Activated naive CD4-positive, alpha-beta T cell treated with anti-CD3 and anti-CD28 coated beads, Interleukin-2, amount 50 U/mL, for 24 hours (primary cell): ENCODE measurements around the gene CENPX.

Experiments used
- H3K27ac Mint-ChIP-seq: one replicate; pipeline ENCODE4 v1.8.0; 2021; ENCODE audit warnings: mild to moderate bottlenecking, mixed read lengths
- H3K27me3 Mint-ChIP-seq: one replicate; pipeline ENCODE4 v1.8.0; 2021; ENCODE audit warnings: mixed read lengths
- H3K36me3 Mint-ChIP-seq: one replicate; pipeline ENCODE4 v1.8.0; 2021; ENCODE audit warnings: mixed read lengths
- H3K4me1 Mint-ChIP-seq: one replicate; pipeline ENCODE4 v1.8.0; 2021; ENCODE audit warnings: mixed read lengths
- H3K4me3 Mint-ChIP-seq: one replicate; pipeline ENCODE4 v1.8.0; 2021; ENCODE audit warnings: mild to moderate bottlenecking, mixed read lengths
- H3K9me3 Mint-ChIP-seq: one replicate; pipeline ENCODE4 v1.8.0; 2021; ENCODE audit warnings: mixed read lengths

The CENPX gene

DNA sequence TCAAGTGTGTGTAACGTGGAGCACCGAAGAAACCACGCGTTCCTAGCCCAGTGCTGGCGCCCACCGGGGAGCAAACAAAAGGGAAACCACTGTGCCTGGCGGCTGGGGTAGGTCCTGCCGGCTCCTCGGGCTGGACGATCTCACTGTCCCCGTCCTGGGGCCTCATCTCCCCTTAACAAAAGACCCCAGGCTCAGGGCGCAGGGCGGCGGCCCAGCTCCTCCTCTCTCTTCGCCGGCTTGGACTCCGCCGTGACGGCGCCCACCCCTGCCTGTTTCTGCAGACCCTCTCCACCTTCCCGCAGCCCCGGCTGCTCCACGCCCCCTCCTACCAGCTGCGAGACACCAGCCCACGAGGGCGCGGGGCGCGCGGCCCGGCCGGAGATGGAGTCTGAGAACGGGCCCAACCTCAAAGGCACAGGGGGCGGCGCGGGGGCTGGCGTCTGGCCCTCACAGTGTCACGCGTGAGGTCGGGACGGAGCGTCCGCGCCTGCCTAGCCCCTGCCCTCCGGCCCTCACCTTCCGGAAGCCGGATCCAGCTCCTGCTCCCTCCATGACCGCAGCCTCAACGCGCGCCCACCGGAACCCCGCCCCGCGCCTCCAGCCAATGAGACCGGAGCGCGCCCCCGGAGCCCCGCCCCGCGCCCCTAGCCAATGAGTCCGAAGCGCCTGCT lies at the start of gene CENPX:
CENPX (minus strand) TSS at position 569 of the 671 bp plus-strand sequence; CDS start at position 552, 17 bp downstream.
- no peaks in the 10 kb centered on the region for H3K9me3 Mint-ChIP-seq
- H3K27me3 Mint-ChIP-seq, result no peaks in the 10 kb centered on the region
- H3K36me3 Mint-ChIP-seq, result no peaks in the 10 kb centered on the region
- peak within 1 kb of the TSS; percentile 68 for H3K27ac Mint-ChIP-seq
- peak within 1 kb of the TSS; percentile 88 for H3K4me3 Mint-ChIP-seq
- H3K4me1 Mint-ChIP-seq, result peaks cover 13% of the 10 kb centered on the region

DNA sequence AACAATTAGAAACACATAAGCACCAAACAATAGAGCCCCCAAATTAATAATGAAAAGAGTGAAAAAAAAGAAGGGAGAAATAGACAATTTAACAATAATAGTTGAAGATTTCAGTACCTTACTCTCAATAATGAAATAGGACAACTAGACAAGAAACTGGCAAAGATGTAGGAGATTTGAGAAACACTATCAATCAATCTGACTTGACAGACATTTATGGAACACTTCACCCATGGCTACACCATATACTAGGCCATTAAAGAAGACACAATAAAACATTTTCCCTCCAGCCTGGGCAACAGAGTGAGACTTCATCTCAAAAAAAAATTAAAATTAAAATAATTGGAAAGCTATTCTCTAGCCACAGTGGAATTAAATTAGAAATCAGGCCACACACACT lies 47.9 kb upstream of the CENPX start:
- H3K4me3 Mint-ChIP-seq, result no peak overlapping the region
- no peaks in the 10 kb centered on the region for H3K36me3 Mint-ChIP-seq
- H3K27ac Mint-ChIP-seq, result no peak overlapping the region
- H3K27me3 Mint-ChIP-seq, result no peaks in the 10 kb centered on the region
- H3K9me3 Mint-ChIP-seq, result no peaks in the 10 kb centered on the region
- H3K4me1 Mint-ChIP-seq, result peaks cover 5% of the 10 kb centered on the region

DNA sequence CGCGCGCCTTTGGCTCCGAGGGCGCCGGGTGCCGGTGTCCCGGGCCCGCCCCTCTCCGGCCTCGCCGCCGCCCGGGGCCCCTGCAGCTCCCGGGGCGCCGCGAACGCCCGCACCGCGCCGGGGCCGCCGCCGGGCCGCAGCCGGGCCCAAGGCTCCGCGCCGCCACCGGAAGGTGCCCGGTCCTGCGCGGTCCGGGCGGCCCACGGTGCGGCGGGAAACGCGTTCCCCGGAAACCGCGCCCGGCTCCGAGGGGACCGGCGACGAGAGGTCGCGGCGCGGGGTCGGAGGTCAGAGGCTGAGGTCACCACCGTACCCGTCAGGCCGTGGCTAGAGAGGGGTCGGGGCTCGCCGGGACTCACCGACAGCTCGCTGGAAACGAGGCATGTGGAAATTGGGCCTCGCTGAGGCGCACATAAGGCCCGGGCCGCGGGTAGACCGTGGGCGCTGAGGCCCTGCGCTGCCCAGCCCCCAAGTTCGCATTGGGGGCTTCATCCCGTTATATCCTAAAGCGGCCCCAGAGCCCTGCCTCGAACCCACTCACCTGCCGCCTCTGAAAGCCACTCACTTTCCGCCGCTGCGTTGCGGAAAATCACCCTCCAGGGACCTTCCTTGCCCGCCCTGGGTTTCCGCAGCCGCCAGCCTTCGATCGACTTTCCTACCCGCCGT lies 43.1 kb upstream of the CENPX start, which contains the start of gene DUS1L:
DUS1L (minus strand) TSS at position 167 of the 666 bp plus-strand sequence. CDS start 745 bp downstream, outside the sequence.
- peaks cover 5% of the 10 kb centered on the region for H3K4me1 Mint-ChIP-seq
- H3K27ac Mint-ChIP-seq, result peak within 1 kb of the TSS; percentile 86
- H3K9me3 Mint-ChIP-seq, result no peaks in the 10 kb centered on the region
- peak within 1 kb of the TSS; percentile 83 for H3K4me3 Mint-ChIP-seq
- H3K36me3 Mint-ChIP-seq, result no peaks in the 10 kb centered on the region
- no peaks in the 10 kb centered on the region for H3K27me3 Mint-ChIP-seq

DNA sequence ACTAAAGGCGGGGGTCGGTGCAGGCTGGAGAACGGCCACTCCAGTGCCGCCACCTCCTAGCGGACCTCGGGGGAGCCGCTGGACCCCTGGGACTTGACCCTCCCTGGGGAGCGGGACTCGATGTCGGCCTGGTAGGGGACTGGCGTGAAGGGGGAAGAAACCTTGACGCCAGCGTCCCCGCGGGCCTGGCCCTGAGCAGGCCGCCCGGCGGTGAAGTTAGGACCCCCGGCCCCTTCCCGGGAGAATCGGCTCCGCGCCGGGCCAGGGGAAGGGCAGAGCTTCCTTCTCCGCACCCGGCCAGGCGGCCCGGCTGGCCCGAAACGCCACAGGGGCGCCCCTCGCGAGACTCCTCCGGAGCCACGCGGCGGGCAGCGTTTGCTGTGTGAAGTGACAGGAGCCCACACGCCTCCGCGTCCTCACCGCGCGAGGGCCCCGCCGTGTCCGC lies 42.5 kb upstream of the CENPX start:
- H3K9me3 Mint-ChIP-seq, result no peaks in the 10 kb centered on the region
- no peak overlapping the region for H3K27ac Mint-ChIP-seq
- no peaks in the 10 kb centered on the region for H3K27me3 Mint-ChIP-seq
- peaks cover 7% of the 10 kb centered on the region for H3K4me1 Mint-ChIP-seq
- peak overlapping the region; percentile 74 for H3K4me3 Mint-ChIP-seq
- H3K36me3 Mint-ChIP-seq, result no peaks in the 10 kb centered on the region

DNA sequence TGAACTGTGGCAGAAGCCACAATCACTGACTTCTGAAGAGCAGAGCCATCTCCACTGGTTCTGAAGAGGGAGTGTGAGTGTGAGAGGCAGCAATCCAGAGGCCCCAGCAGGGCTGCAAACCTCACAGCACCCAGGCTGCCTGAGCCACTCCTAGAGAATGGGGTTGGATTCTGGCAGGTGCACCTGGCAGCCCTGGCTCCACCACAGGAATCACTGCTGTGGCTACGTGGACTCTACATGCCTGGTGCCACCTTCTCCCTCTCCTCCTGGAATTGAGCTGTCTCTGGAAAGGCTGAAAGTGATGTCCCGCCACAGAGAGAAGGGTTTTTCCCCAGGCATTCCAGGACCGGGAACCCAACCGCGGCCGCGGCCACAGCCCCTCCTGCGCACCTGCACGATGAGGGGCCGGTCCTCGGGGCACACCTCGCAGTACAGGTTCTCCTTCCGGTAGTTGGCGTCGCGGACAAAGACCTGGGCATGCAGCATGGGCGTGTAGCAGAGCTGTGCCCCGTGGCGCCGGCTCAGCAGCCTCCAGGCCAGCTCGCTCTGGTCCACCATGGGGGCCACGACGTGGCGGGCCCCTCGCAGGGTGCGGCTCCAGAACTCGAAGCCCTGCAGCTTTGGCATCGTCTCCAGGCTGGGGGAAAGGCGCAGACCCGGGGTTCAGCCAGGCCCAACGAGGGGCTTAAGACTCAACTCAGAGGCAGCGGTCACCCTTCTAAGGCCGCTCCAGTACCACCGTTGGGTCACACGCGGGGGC lies 41.9 kb upstream of the CENPX start:
- H3K27me3 Mint-ChIP-seq, result no peaks in the 10 kb centered on the region
- H3K9me3 Mint-ChIP-seq, result no peaks in the 10 kb centered on the region
- peaks cover 9% of the 10 kb centered on the region for H3K4me1 Mint-ChIP-seq
- H3K36me3 Mint-ChIP-seq, result no peaks in the 10 kb centered on the region
- H3K4me3 Mint-ChIP-seq, result peak overlapping the region; percentile 74
- H3K27ac Mint-ChIP-seq, result peak overlapping the region; percentile 51

DNA sequence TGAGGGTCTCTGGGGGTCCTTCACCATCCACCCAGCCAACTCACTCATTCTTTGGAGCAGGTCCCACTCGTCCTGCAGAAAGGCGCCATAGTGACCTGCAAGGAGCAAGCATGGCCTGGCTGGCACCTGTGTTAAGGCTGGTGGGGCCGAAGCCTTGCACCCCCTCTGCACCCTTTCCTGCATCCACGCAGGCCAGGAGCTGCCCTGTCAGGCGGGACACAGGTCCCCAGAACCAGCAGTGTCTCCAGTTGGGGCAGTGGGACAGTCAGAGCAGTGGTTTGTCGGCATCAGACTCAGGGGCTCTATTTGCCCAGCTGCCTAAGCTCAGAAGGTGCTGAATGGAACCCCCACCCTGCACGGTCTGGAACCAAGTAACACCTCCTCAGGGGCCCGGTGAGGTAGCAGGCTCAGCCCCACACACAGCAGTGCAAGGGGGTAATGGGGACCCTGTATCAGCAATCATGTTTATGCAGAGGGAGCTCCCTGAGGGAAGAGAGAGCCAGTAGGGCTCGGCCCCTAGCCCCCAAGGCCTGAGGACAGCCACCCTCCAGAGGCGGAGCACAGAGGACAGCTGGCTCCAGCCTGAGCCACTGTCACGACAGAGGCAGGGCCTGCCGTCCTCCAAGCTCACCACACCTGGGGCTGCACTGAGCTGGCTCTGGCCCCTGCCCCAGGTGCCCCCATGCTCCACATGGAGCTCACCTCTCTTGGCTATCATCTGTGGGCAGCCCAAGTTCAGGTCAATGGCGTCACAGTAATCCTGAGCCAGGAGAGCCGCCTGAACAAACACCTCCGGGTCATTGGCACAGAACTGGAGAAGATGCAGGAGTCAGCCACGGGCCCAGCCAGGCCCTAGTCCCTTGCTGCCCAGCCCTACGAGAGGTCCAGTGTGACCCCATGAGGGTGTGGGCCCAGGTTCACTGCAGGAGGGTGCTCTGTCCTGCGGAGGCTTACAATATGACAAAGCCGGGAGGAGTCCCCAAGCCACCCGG lies 41.0 kb upstream of the CENPX start:
- H3K36me3 Mint-ChIP-seq, result no peaks in the 10 kb centered on the region
- H3K27me3 Mint-ChIP-seq, result no peaks in the 10 kb centered on the region
- peak overlapping the region; percentile 51 for H3K27ac Mint-ChIP-seq
- H3K4me3 Mint-ChIP-seq, result peak overlapping the region; percentile 74
- H3K9me3 Mint-ChIP-seq, result no peaks in the 10 kb centered on the region
- peaks cover 9% of the 10 kb centered on the region for H3K4me1 Mint-ChIP-seq

DNA sequence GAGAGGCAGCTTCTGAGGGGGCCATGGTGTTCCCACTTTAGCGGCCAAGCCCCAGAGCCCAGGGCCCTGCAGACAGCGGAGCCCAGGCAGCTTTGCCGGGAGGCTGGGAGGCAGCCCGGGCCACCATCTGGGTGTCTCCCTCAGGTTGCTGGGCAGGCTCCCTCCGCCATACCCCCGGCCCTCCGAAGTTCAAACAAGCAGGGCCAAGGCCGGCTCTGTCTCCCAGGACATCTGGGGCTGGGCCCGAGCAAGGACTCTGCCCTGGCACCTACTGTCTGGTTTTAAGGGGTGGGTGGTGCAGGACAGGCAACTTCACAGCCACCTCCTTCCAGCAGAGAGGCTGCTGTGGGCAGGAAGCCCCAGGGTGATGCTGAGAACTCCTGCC lies 40.3 kb upstream of the CENPX start:
- H3K27me3 Mint-ChIP-seq, result no peaks in the 10 kb centered on the region
- peaks cover 9% of the 10 kb centered on the region for H3K4me1 Mint-ChIP-seq
- no peaks in the 10 kb centered on the region for H3K9me3 Mint-ChIP-seq
- H3K4me3 Mint-ChIP-seq, result no peak overlapping the region
- no peaks in the 10 kb centered on the region for H3K36me3 Mint-ChIP-seq
- no peak overlapping the region for H3K27ac Mint-ChIP-seq

DNA sequence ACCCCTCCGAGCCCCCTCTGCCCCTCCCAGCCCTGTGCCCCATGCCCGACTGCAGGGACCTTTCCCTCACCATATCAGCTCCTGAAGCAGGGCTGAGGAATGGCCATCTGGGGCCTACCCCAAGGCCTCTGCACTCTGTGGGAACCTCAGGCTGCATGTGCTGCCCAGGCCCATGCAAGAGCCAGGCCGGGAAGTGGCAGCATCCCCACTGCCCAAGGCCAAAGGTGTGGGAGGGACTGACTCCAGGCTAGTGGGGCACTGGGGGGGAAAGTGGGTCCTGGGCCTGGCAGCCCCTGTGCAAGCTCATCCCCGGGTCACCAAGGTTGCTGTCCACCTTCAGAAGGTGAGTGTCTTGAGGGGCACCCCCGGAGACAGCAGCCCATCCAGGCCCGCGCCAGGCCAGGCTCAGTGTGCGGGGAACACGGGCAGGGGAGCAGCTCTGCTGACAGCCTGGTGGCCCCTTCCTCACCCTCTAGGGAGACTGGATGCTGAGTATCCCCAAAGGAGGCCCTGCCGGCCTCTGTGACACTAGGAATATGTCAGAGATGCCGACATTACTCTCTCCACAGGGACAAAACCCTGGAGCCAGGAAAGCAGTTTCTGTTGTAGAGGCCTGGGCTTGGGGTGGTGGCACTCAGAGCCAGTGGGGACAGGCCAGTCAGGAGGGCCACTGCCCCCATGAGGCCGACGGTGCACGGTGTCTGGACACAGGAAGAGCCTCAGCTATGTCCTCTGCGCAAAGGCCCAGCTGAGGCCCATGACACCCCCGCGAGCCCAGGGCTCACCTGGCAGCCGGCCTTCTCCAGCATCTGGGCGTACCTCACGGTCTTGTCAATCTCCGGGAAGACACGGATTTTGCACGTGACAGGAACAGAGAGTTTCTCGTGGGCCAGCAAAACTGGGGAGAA lies 39.7 kb upstream of the CENPX start:
- H3K36me3 Mint-ChIP-seq, result no peaks in the 10 kb centered on the region
- H3K4me1 Mint-ChIP-seq, result peaks cover 9% of the 10 kb centered on the region
- no peaks in the 10 kb centered on the region for H3K27me3 Mint-ChIP-seq
- H3K9me3 Mint-ChIP-seq, result no peaks in the 10 kb centered on the region
- peak overlapping the region; percentile 55 for H3K27ac Mint-ChIP-seq
- H3K4me3 Mint-ChIP-seq, result no peak overlapping the region

DNA sequence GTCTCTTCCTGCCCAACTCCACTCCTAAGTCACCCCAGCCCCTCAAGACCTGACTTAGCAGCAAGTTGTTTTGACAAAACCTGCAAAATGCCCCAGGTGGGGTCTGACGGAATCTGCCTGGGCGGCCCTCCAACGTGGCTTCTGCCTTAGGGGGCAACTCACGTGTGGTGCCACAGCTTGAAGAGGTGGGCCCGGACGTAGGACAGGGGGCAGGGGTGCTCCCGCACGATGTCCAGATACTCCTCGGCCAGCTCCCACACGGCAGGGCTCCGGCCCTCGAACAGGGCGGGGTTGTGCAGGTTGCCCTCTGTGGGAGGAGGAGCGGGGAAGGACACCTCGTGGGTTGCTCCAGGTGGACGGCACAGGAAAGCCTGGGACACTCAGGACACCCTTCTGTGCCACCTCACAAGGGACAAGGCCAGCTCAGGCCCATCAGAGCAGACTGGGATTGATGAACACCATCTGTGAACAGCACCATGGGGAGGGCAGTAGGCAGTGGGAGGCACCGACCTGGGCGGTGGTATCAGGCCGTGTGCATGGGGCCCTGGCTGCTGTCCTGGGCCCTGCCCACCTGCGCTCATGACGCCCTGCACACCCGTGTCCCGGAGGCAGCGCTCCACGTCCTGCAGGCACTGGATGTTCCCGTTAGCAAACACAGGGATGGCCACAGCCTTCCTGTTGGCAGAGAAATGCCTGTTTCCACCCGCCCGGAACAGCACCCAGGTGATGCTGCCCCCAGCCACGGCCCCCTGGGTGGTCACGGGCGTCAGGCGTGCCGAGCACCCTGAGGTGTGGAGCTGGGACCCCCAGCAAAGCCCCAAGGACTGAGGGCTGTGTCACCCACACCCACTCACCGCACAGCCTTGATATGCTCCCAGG lies 38.6 kb upstream of the CENPX start:
- peaks cover 5% of the 10 kb centered on the region for H3K4me1 Mint-ChIP-seq
- no peaks in the 10 kb centered on the region for H3K27me3 Mint-ChIP-seq
- no peaks in the 10 kb centered on the region for H3K36me3 Mint-ChIP-seq
- no peak overlapping the region for H3K27ac Mint-ChIP-seq
- H3K9me3 Mint-ChIP-seq, result no peaks in the 10 kb centered on the region
- H3K4me3 Mint-ChIP-seq, result no peak overlapping the region

DNA sequence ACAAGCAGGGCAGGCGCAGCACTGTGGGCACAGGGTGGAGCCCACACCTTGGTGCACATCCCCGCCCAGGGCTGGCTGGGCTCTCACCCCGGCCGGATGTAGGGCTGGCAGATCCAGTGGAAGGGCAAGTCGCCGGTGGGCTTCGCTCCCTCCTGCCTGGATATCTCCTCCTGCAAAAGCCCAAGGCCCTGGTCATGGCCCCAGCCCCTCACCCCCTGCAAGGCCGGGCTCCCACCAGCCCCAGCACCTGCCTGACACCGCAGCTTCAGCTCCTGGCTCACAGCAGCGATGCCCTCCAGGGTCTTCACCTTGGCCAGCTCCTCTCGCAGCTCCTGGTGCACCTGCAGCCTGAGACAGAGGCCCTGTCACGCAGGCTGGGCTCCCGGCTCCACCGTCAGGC lies 37.9 kb upstream of the CENPX start:
- Mint-ChIP-seq H3K27me3 (no peaks in the 10 kb centered on the region), H3K4me1 (peaks cover 3% of the 10 kb centered on the region), H3K36me3 (no peaks in the 10 kb centered on the region), H3K9me3 (no peaks in the 10 kb centered on the region), H3K27ac (no peak overlapping the region), H3K4me3 (no peak overlapping the region)

DNA sequence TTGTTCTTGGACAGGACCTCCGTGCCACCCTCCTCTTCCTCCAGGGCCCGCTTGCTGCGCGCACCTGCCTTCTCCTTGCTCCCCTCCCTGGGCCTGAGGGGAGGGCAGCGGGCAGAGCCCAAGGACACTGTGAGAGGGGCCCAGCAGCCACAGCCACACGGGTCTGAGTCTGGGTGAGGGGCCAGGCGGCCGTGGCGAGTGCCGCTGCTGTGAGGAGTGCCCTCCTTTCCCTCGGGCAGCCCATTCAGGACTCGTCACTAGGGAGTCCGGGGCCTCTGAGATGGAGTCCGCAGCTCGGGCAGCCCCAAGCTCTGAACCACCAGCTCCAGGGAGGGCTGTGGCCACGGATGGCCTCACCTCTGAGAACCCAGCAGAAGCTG lies 37.3 kb upstream of the CENPX start:
- H3K27ac Mint-ChIP-seq, result no peak overlapping the region
- peaks cover 3% of the 10 kb centered on the region for H3K4me1 Mint-ChIP-seq
- no peaks in the 10 kb centered on the region for H3K27me3 Mint-ChIP-seq
- H3K4me3 Mint-ChIP-seq, result no peak overlapping the region
- H3K9me3 Mint-ChIP-seq, result no peaks in the 10 kb centered on the region
- no peaks in the 10 kb centered on the region for H3K36me3 Mint-ChIP-seq

DNA sequence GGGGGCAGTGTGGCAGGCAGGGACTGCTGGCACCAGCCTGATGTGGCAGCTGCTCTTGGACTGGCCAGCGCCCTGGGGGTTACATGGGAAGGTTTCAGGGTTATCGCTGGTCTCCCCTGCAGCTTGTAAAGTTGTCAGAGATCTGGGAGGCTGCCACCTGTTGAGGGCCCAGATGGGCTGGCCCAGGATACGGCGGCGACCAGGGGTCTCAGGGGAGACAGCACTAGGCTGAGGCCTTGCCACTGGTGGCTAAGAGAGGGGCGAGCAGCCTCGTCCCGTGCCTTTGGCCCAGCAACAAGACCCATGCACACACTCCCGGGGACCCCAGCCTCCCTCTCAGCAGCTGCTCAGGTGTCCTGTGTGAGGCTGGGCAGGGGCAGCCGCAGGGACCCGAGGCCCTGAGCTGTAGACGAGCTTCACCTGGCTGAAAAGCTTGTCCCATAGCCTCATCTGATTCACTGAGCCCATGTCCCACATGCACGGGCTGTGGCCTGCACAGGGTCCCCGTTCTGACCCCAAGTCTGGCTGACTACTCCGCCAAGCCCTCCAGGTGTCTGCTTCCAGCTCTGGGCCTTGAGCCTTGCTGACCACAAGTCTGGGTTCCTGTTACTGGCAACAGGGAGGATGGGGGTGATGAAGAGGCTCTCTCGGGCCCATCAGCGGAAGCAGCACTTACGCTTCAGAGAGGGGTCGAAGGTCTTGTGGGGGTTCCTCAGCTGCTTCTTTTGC lies 36.8 kb upstream of the CENPX start:
- no peaks in the 10 kb centered on the region for H3K27me3 Mint-ChIP-seq
- no peak overlapping the region for H3K27ac Mint-ChIP-seq
- H3K36me3 Mint-ChIP-seq, result no peaks in the 10 kb centered on the region
- H3K4me3 Mint-ChIP-seq, result no peak overlapping the region
- H3K4me1 Mint-ChIP-seq, result peaks cover 3% of the 10 kb centered on the region
- H3K9me3 Mint-ChIP-seq, result no peaks in the 10 kb centered on the region

DNA sequence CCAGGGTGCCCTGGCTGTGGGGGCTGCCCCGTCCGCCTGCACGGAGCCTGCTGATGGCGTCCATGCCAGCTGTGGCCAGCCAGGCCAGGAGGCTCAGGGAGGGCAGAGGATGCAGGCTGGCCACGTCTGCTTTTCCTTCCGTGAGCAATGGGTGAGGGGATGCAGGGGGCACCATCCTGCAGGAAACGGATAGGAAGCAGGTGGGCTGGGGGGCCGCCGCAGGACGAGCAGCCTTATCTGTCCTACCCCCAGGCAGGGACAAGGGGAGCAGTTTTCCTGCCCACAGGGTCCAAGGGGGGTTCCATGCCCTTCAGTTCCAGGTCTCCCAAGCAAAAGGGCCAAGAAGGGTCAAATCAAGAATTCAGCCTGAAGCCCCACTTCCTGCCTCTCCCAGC lies 36.2 kb upstream of the CENPX start:
- Mint-ChIP-seq H3K27ac (no peak overlapping the region), H3K4me3 (no peak overlapping the region), H3K9me3 (no peaks in the 10 kb centered on the region), H3K27me3 (no peaks in the 10 kb centered on the region), H3K4me1 (peaks cover 3% of the 10 kb centered on the region), H3K36me3 (no peaks in the 10 kb centered on the region)
